ENCODE results near the gene SAE1.
"Not testable (repeated sequence)": the region's sequence is repeated elsewhere in the genome, so short reads cannot be mapped to it uniquely, and the experiment has no call there.

The SAE1 gene

GRCh38 chr19:47130589-47131227, at the start of gene SAE1:
Gene SAE1, plus strand, starts transcription at chr19:47130835. Its CDS starts 96 bp downstream, at chr19:47130931.
- peak; percentile 96 for DNase-seq

- DNase-seq = no peak
Observed at GRCh38 chr19:47081095-47081494, 49.5 kb upstream of the SAE1 start.

- DNase-seq = no peak
Observed at GRCh38 chr19:47082493-47082892, 48.1 kb upstream of the SAE1 start.

GRCh38 chr19:47084879-47085439, 45.7 kb upstream of the SAE1 start:
- no peak for DNase-seq

GRCh38 chr19:47086280-47086679, 44.4 kb upstream of the SAE1 start:
- DNase-seq = no peak

GRCh38 chr19:47089767-47090350, 40.8 kb upstream of the SAE1 start:
- DNase-seq = no peak

- peak; percentile 46 for DNase-seq
Observed at GRCh38 chr19:47093254-47093653, 37.4 kb upstream of the SAE1 start.

- peak; percentile 23 for DNase-seq
Observed at GRCh38 chr19:47093841-47094240, 36.8 kb upstream of the SAE1 start.

GRCh38 chr19:47094557-47095475, 35.8 kb upstream of the SAE1 start:
- peak; percentile 59 for DNase-seq

- DNase-seq = no peak
Observed at GRCh38 chr19:47095476-47096099, 35.0 kb upstream of the SAE1 start.

GRCh38 chr19:47096100-47096704, 34.4 kb upstream of the SAE1 start:
- DNase-seq = no peak

GRCh38 chr19:47096721-47097120, 33.9 kb upstream of the SAE1 start:
- DNase-seq = no peak

GRCh38 chr19:47097396-47098201, 33.0 kb upstream of the SAE1 start:
- DNase-seq = no peak

- DNase-seq = no peak
Observed at GRCh38 chr19:47098608-47099007, 32.0 kb upstream of the SAE1 start.

- DNase-seq = no peak
Observed at GRCh38 chr19:47099576-47100050, 31.0 kb upstream of the SAE1 start.

- no peak for DNase-seq
Observed at GRCh38 chr19:47100290-47100689, 30.3 kb upstream of the SAE1 start.

- not testable (repeated sequence) for DNase-seq
Observed at GRCh38 chr19:47101116-47101515, 29.5 kb upstream of the SAE1 start.

GRCh38 chr19:47102346-47103060, 28.1 kb upstream of the SAE1 start:
- DNase-seq = no peak

- no peak for DNase-seq
Observed at GRCh38 chr19:47104680-47105079, 26.0 kb upstream of the SAE1 start.

- DNase-seq = no peak
Observed at GRCh38 chr19:47105874-47106273, 24.8 kb upstream of the SAE1 start.

- no peak for DNase-seq
Observed at GRCh38 chr19:47106821-47107201, 23.8 kb upstream of the SAE1 start.

Data from NK-92 treated with Interleukin-12 subunit alpha and Interleukin-12 subunit beta, amount 100 ng/mL, for 24 hours (cell line).